Uterus (tissue), 2 donors: ENCODE data around the gene SLC2A13.

Experiments used
- POLR2A ChIP-seq, 2 donors: fragments of 450-650 bp; IDR thresholded peaks; one replicate each; pipeline ENCODE4 v1.6.1; 2016; ENCODE audit warnings: antibody characterized with exemption in 2 of 2, mild to moderate bottlenecking in 1 of 2, moderate library complexity in 1 of 2
- TF ChIP-seq, protein P1 (sequence below), 4 experiments: fragments of 200-600 bp in 2 of 4; fragments of 450-650 bp in 2 of 4; sonication (generic) in 2 of 4; IDR thresholded peaks; one replicate each; pipeline ENCODE4 v1.5.1; 2016 to 2019; ENCODE audit warnings: antibody characterized with exemption in 4 of 4, mild to moderate bottlenecking in 2 of 4, moderate library complexity in 1 of 4

DNA sequence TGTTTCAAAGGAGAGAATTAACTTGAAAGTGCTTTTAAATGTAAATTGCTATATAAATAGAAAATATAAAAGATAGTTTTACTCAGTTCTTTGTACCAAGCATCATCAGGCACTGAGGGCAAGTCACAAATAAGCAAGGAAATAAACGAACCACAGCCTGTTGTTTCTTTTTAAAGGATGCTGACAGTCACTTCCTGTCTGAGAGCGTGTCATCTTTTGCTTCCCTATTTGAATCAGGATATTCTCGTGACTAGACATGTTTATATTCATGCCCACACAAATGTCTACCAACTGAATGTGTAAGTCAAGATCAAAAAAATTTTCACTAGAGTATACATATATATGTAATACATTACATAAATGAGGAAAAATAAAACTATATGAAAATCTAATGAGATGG lies 31.4 kb upstream of the SLC2A13 start:
- no peak for TF ChIP-seq POLR2A (IDR thresholded peaks at IDR 0.05)
- TF ChIP-seq, protein P1, sequence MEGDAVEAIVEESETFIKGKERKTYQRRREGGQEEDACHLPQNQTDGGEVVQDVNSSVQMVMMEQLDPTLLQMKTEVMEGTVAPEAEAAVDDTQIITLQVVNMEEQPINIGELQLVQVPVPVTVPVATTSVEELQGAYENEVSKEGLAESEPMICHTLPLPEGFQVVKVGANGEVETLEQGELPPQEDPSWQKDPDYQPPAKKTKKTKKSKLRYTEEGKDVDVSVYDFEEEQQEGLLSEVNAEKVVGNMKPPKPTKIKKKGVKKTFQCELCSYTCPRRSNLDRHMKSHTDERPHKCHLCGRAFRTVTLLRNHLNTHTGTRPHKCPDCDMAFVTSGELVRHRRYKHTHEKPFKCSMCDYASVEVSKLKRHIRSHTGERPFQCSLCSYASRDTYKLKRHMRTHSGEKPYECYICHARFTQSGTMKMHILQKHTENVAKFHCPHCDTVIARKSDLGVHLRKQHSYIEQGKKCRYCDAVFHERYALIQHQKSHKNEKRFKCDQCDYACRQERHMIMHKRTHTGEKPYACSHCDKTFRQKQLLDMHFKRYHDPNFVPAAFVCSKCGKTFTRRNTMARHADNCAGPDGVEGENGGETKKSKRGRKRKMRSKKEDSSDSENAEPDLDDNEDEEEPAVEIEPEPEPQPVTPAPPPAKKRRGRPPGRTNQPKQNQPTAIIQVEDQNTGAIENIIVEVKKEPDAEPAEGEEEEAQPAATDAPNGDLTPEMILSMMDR (IDR thresholded peaks at IDR 0.05): no peak
